Measurements from ENCODE around the gene CCL20.

DNA sequence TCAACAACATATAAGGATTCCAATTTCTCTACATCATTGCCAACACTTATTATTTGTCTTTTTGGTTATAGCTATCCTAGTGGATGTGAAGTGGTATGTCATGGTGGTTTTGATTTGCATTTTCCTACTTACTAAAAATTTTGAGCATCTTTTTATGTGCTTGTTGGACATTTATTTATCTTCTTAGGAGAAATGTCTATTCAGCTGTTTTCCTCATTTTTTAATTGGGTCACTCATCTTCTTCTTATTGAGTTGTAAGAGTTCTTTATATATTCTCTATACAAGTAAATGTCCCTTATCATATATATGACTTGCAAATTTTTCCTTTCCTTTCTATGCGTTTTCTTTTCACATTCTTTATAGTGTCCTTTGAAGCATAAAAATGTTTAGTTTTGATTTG lies 4.7 kb upstream of the CCL20 start:
- TF ChIP-seq, protein P1, sequence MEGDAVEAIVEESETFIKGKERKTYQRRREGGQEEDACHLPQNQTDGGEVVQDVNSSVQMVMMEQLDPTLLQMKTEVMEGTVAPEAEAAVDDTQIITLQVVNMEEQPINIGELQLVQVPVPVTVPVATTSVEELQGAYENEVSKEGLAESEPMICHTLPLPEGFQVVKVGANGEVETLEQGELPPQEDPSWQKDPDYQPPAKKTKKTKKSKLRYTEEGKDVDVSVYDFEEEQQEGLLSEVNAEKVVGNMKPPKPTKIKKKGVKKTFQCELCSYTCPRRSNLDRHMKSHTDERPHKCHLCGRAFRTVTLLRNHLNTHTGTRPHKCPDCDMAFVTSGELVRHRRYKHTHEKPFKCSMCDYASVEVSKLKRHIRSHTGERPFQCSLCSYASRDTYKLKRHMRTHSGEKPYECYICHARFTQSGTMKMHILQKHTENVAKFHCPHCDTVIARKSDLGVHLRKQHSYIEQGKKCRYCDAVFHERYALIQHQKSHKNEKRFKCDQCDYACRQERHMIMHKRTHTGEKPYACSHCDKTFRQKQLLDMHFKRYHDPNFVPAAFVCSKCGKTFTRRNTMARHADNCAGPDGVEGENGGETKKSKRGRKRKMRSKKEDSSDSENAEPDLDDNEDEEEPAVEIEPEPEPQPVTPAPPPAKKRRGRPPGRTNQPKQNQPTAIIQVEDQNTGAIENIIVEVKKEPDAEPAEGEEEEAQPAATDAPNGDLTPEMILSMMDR (IDR thresholded peaks at IDR 0.05), result no peak
- no peak for TF ChIP-seq EP300 (IDR thresholded peaks at IDR 0.05)
- TF ChIP-seq POLR2AphosphoS5 (IDR thresholded peaks at IDR 0.05), result no peak
